Renal cortical epithelial cell (primary cell): ENCODE results near the gene ITGB1BP1. TPM values are rescaled to one million over a fixed set of nuclear protein-coding genes. Genes with fewer than 3 reads are reported as not detected.

ENCODE experiments used
- total RNA-seq: library from RNA; depleted of rRNA; stranded (reverse); fragments of >200 nt; gene quantifications from 2 replicates; pipeline ENCODE4 v1.2.3, GENCODE V29; 2014

ITGB1BP1 gene
- total RNA-seq, 1 donor from 2014 or later = 49.5 TPM

Other genes starting within 250 kb of the ITGB1BP1 start
- 59.4 and 68.6 TPM in 2 replicates for gene ASAP2, start 216.7 kb downstream of the ITGB1BP1 start, total RNA-seq
- 99.7 and 103 TPM in 2 replicates for gene CPSF3, start 126 bp upstream of the ITGB1BP1 start, total RNA-seq
- gene IAH1, start 51.0 kb upstream of the ITGB1BP1 start, total RNA-seq = 47.7 and 86.1 TPM in 2 replicates
- gene ADAM17, start 132.3 kb upstream of the ITGB1BP1 start, total RNA-seq = 67.6 and 71.5 TPM in 2 replicates
- gene YWHAQ, start 207.5 kb upstream of the ITGB1BP1 start, total RNA-seq = 414 and 525 TPM in 2 replicates